Cardiac muscle cell (in vitro differentiated cells and primary cell): ENCODE data around the gene ANAPC2. TPM values are rescaled to one million over a fixed set of nuclear protein-coding genes. Genes with fewer than 3 reads are reported as not detected.

Experiments used
- DNase-seq, 2 donors: peaks; one replicate each; pipeline versions ENCODE4 v3.0.0 to v3.0.0-alpha.2; 2010 to 2017; ENCODE audit warnings: low read depth in 1 of 2, low spot score in 1 of 2
- H3K27ac ChIP-seq: fragments of 200-600 bp; sonication (generic); 2 replicates; pipeline ENCODE4 v1.5.1; 2016
- H3K27me3 ChIP-seq: fragments of 200-600 bp; sonication (generic); 2 replicates; pipeline ENCODE4 v1.6.0; 2016; ENCODE audit warnings: control low read depth
- H3K36me3 ChIP-seq: fragments of 200-600 bp; sonication (generic); 2 replicates; pipeline ENCODE4 v1.5.1; 2016; ENCODE audit warnings: control low read depth
- H3K4me1 ChIP-seq: fragments of 200-600 bp; sonication (generic); 2 replicates; pipeline ENCODE4 v1.8.1; 2017; ENCODE audit warnings: low read depth, mild to moderate bottlenecking, mixed run types
- H3K4me3 ChIP-seq: fragments of 200-600 bp; sonication (generic); 2 replicates; pipeline ENCODE4 v1.5.1; 2016; ENCODE audit warnings: mild to moderate bottlenecking
- H3K9me3 ChIP-seq: fragments of 200-600 bp; sonication (generic); 2 replicates; pipeline ENCODE4 v1.5.1; 2017; ENCODE audit warnings: low read depth, mild to moderate bottlenecking, control low read depth
- CTCF ChIP-seq: IDR thresholded peaks from 2 replicates; pipeline ENCODE4 v1.5.1; 2012; ENCODE audit warnings: low read depth, mild to moderate bottlenecking, low read length
- polyA plus RNA-seq: library from polyadenylated mRNA; unstranded; fragments of >200 nt; fragmentation: Nextera tagmentation; extraction: Ambion mirVana; gene quantifications from 2 replicates; pipeline ENCODE4 v1.2.1, GENCODE V29; 2016
- total RNA-seq: library from RNA; depleted of rRNA; stranded (reverse); fragments of >200 nt; gene quantifications from 2 replicates; pipeline ENCODE4 v1.2.3, GENCODE V29; 2016

The ANAPC2 gene
- total and polyA plus RNA-seq, 2 experiments from 2014 or later = 15.5 to 42.8 TPM

- TF ChIP-seq CTCF = no peak
Observed at GRCh38 chr9:137164370-137165249, 23.8 kb downstream of the ANAPC2 start.

GRCh38 chr9:137163805-137164204 is 24.6 kb downstream of the ANAPC2 start:
- TF ChIP-seq CTCF = no peak
- peaks cover 3% of the 10 kb centered on the region for H3K4me1 ChIP-seq
- no peak for DNase-seq
- peaks cover 100% of the 10 kb centered on the region for H3K27me3 ChIP-seq
- H3K27ac ChIP-seq = no peak overlapping the region
- H3K9me3 ChIP-seq = no peaks in the 10 kb centered on the region
- no peaks in the 10 kb centered on the region for H3K36me3 ChIP-seq
- no peak overlapping the region for H3K4me3 ChIP-seq

More at GRCh38 chr9:137164370-137165249, 23.8 kb downstream of the ANAPC2 start:
- Histone ChIP-seq H3K9me3 (no peaks in the 10 kb centered on the region), H3K4me1 (peaks cover 3% of the 10 kb centered on the region), H3K27ac (no peak overlapping the region), H3K27me3 (peaks cover 100% of the 10 kb centered on the region), H3K36me3 (no peaks in the 10 kb centered on the region), H3K4me3 (no peak overlapping the region)
- DNase-seq = no peak

GRCh38 chr9:137163365-137163715 is 25.0 kb downstream of the ANAPC2 start:
- peak overlapping the region; percentile 11 for H3K4me3 ChIP-seq

GRCh38 chr9:137162505-137163364 is 25.6 kb downstream of the ANAPC2 start:
- H3K27me3 ChIP-seq = peaks cover 100% of the 10 kb centered on the region
- peak overlapping the region; percentile 11 for H3K4me3 ChIP-seq
- no peak for TF ChIP-seq CTCF
- no peaks in the 10 kb centered on the region for H3K4me1 ChIP-seq
- H3K36me3 ChIP-seq = no peaks in the 10 kb centered on the region
- no peaks in the 10 kb centered on the region for H3K9me3 ChIP-seq
- peak in 1 of 2 donors; percentile 34 for DNase-seq
- no peak overlapping the region for H3K27ac ChIP-seq

More at GRCh38 chr9:137163365-137163715, 25.0 kb downstream of the ANAPC2 start:
- no peaks in the 10 kb centered on the region for H3K9me3 ChIP-seq
- TF ChIP-seq CTCF = no peak
- H3K4me1 ChIP-seq = peaks cover under 1% of the 10 kb centered on the region
- H3K27me3 ChIP-seq = peaks cover 100% of the 10 kb centered on the region
- no peak for DNase-seq
- H3K36me3 ChIP-seq = no peaks in the 10 kb centered on the region
- H3K27ac ChIP-seq = no peak overlapping the region

- no peak for DNase-seq
- TF ChIP-seq CTCF = no peak
- Histone ChIP-seq H3K36me3 (no peaks in the 10 kb centered on the region), H3K27ac (no peak overlapping the region), H3K27me3 (peaks cover 100% of the 10 kb centered on the region), H3K4me3 (no peak overlapping the region), H3K9me3 (no peaks in the 10 kb centered on the region), H3K4me1 (no peaks in the 10 kb centered on the region)
Observed at GRCh38 chr9:137161558-137162486, 26.5 kb downstream of the ANAPC2 start.
